Activated effector memory CD4-positive, alpha-beta T cell treated with anti-CD3 and anti-CD28 coated beads, Interleukin-2, amount 50 U/mL, for 16 hours (primary cell): Measurements from ENCODE around the gene MKI67.
"Not testable (repeated sequence)": the region's sequence is repeated elsewhere in the genome, so short reads cannot be mapped to it uniquely, and the experiment has no call there.

ENCODE experiments used
- DNase-seq: peaks from one replicate; pipeline ENCODE4 v3.0.0-alpha.2; 2020

The MKI67 gene

DNA sequence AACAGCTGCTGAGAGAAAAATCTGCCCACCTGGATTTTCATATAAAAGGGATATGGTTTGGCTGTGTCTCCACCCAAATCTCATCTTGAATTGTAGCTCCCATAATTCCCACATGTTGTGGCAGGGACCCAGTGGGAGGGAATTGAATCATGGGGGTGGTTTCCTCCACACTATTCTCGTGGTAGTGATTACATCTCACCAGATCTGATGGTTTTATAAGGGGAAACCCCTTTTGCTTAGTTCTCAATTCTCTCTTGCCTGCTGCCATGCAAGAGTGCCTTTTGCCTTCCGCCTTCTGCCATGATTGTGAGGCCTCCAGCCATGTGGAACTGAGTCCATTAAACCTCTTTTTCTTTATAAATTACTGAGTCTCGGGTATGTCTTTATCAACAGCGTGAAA lies 20.8 kb upstream of the MKI67 start:
- no peak for DNase-seq

DNA sequence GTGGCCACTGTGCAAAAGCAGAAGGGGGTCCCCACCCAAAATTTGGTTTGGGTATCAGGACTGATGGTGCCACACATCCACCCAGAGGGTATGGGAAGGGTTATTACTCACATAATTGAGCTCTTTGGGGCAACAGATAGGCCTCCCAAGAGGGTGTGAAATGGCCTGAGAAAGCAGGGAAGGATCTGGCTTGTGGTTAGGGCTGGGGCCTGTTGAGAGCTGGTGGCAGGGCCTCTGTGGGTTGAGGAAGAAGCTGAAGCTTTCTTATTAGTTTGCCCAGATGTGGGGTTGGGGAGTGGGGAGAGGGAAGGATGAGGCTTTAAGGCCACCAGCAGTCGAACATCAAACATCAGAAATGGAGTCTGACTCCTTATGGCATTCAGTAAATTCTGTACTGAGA lies 18.3 kb upstream of the MKI67 start:
- DNase-seq, result no peak

GRCh38 chr10:128143531-128143930 lies 17.3 kb upstream of the MKI67 start:
- DNase-seq, result no peak

DNA sequence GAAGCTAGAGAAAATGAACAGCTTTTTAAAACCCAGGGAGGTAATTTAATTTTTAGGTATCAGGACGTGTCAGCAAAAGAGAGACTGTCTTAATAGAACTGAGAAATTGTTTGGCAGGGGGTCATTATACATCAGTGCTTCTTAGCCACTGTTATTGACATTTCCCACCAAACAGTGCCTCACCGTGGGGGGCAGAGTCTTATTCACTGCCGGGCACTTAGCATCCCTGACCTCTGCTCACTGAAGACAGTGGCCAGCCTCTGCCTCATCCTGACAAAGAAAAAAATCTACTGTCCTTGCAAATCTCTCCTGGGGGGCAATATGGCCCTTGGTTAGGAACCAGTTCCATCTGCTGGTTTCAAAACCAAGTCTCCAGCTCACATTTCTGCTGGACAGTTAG lies 14.2 kb upstream of the MKI67 start:
- no peak for DNase-seq

DNA sequence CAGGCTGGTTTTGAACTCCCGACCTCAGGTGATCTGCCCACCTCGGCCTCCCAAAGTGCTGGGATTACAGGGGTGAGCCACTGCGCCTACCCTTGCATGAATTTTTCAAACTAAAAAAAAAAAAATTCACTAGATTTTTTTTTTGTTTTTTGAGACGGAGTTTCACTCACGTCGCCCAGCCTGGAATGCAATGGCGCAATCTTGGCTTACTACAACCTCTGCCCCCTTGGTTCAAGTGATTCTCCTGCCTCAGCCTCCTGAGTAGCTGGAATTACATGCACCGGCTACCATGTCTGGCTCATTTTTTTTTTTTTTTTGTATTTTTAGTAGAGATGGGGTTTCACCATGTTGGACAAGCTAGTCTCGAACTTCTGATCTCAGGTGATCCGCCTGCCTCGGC lies 12.2 kb upstream of the MKI67 start:
- not testable (repeated sequence) for DNase-seq

GRCh38 chr10:128137877-128138276 lies 11.7 kb upstream of the MKI67 start:
- no peak for DNase-seq

DNA sequence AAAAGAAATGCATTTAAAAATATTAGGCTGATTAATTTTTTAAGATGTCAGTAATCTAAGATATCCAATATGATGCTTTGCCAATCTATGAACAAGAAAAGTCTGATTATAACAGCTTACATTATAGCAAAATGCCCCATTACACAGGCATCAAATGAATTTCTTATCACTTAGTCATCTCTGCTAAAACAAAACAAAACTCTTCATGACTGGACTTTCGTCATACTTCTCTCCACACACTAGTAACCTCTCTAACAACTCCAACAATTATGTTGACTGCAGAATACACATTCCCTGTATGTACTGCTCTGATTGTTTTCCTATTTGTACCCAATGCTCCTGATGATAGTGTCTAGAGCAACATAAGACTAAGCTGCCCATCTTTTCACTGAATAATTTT lies 3.8 kb upstream of the MKI67 start:
- DNase-seq, result no peak

GRCh38 chr10:128128582-128128981 lies 2.4 kb upstream of the MKI67 start:
- DNase-seq, result no peak

GRCh38 chr10:128125416-128125943 lies 743 bp downstream of the MKI67 start:
- DNase-seq, result peak; percentile 76

DNA sequence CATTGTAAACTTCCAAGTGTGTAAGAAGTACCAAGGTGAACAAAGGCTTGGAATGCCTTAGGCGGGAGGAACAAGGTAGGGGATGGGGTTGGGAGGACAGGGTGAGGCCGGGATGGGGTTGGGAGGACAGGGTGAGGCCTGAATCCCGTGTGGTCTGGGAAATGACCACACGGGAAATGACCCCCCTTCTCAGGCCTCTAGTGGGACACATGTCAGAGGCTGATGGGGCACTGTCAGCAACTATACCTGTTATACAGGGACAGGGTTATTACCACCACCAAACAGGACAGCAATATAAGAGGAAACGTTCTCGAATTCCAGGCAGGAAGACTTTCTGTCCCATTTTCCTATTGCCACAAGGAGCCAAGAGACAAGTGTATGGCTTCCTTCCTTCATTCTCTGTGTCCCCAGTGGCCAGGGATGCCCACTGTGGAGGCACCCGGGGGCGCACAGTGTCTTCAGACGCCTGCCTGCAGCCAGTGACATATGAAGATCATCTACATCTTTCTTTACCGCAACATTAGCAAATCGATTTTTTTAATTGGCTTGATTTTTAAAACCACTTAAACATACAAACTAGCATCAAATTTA lies 1.3 kb downstream of the MKI67 start:
- no peak for DNase-seq

GRCh38 chr10:128123846-128124245 lies 2.4 kb downstream of the MKI67 start:
- no peak for DNase-seq

DNA sequence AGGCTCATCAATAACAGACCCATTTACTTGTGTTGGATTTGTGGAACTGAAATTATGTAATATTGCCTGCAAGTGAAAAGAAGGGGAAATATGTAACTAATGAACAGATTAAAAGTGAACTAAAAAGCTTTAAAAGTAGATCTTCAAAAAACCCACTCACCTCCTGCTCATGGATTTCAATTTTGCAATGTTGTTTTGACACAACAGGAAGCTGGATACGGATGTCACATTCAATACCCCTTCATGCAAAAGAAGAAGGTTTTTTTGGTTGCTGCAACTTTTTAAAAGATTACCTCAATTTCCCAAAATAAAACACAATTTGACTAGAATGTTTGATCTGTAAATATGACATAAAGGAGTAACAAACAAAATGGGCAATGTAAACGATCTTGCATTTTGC lies 3.3 kb downstream of the MKI67 start:
- no peak for DNase-seq

- DNase-seq, result no peak
Measured at GRCh38 chr10:128121750-128122412, 4.3 kb downstream of the MKI67 start.

DNA sequence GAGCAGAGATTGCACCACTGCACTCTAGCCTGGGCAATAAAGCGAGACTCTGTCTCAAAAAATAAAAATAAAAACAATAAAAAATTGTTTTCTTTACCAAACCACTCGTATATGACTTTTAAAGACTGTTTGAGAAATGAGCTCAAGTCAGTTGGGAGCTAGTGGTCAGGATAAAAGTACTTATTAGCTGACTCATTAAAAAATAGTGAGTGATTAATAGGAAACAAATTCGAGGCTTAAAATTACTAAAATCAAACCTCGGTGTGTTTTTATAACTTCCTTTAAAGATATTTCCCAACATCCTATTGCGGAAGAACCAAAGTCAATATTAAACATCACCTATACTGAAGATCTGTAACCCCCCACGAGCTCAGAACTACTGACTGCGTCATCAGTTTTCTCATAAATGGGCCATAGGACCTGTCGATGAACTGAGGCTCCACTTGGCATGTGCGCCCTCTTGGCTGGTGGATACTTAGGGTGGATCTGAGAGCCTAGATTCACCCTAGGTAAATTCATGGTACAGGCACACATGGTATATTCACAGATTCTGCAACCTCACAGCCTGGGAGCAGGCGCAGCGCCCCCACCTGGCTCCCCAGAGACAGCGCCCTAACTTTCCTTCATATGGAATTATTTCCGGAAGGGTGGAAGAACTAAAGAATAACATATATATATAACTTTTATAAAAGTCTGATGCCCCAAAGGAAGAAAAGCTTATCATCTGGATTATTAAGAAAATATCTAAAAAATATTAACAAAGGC lies 9.2 kb downstream of the MKI67 start:
- DNase-seq, result no peak

- no peak for DNase-seq
Measured at GRCh38 chr10:128116187-128116586, 10.0 kb downstream of the MKI67 start.

- no peak for DNase-seq
Measured at GRCh38 chr10:128115356-128115755, 10.9 kb downstream of the MKI67 start.

DNA sequence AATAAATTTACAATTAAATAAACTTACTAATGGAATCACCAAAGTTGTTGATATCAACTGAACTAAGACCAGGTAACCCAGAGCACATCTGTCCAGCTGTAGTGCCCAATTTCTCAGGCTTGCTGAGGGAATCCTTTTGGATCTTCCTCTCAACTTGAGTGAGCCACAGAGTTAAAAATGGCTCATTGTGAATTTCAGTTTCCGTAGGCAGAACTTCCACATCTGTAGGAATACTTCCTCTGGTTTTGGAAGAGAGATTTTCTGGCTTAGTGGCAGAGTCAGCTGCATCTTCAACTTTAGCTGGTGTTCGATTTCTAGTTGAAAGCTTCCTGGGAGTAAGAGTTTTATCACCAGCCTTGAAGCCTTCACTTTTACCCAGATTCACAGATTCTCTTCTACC lies 11.3 kb downstream of the MKI67 start:
- no peak for DNase-seq

DNA sequence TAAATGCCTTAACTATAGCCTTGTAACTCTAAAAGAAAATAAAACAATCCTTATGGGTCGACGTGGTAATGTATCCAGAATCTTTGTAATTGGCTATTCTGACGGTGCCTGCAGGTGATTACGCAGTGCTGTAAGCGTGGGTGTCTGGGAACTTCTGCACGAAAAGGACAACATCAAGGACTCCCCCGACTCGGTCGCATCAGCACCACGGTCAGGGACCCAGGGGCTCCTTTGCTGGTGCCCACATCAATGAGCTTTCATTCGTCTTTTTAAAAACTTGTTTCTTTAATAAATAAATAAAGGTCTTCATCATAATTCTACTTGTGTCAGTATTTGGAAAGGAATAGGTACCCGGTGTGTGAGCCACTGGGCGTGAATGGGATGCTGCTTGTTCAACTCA lies 13.2 kb downstream of the MKI67 start:
- DNase-seq, result no peak

- no peak for DNase-seq
Measured at GRCh38 chr10:128111696-128112095, 14.5 kb downstream of the MKI67 start.

GRCh38 chr10:128110339-128110738 lies 15.9 kb downstream of the MKI67 start:
- DNase-seq, result no peak

DNA sequence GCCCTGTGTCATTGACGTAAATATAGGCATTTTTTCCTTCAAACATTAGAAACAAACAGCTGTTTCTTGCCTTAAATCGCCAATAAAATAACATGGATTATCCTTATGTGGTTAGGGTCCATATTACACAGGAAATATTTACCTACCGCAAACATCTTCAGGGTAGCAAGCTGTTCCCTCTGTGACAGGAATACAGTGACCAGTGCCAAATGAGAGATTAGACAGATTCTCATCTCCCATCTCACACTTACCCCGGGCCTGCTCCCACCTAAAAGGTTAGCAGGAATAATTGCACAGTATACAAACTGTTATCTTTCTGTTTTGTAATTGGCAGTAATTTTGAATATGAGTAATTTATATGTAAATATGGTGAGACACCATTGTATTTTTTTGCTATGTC lies 16.5 kb downstream of the MKI67 start:
- no peak for DNase-seq

GRCh38 chr10:128105383-128105782 lies 20.8 kb downstream of the MKI67 start:
- DNase-seq, result no peak

DNA sequence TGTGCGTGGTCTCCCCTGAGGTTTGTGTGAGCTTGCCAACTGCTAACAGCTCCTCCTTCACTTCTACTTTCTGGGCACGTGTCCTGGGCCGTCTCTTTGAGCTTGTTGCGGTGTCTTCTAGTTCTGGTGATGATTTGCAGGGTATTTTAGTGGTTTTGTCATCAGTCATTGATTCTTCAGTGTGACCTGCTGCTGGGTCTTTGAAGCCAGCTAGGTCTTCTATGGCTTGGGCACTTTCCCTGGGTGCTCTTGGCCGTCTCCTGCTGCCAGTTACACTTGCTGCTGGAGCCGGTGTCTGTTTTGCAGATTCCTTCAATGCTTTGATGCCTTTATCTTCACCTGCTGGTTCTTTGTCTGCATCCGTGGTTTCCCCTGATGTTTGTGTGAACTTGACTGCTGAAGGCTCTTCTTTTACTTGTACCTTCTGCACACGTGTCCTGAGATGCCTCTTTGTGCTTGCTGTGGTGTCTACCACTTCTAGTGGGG lies 23.0 kb downstream of the MKI67 start:
- peak; percentile 73 for DNase-seq
